Panc1 (cell line): ENCODE results near the gene PDE3A. TPM values are rescaled to one million over a fixed set of nuclear protein-coding genes. Genes with fewer than 3 reads are reported as not detected.

Experiments used
- ATAC-seq: fragments of 200-7000 bp; cut with Tn5 transposase; 2 replicates; pipeline ENCODE4 v1.9.1; 2020; ENCODE audit warnings: mild to moderate bottlenecking, moderate library complexity
- BruUV-seq: library from RNA; stranded (reverse); fragments of 400-500 nt; replicated peaks from 2 replicates; lab custom pipeline; 2021; lab: Mats Ljungman, UMichigan
- CTCF ChIA-PET: fragments of 300-600 bp; sonication (Branson Sonifier 250); formaldehyde crosslinking; loops from one replicate; lab custom pipeline; 2022; ENCODE audit warnings: antibody characterized with exemption; lab: Charles Lee
- POLR2A ChIA-PET: fragments of 300-600 bp; sonication (Branson Sonifier 250); formaldehyde crosslinking; loops from one replicate; lab custom pipeline; 2022; ENCODE audit warnings: antibody characterized with exemption; lab: Charles Lee
- DNase-seq: peaks from one replicate; pipeline ENCODE4 v3.0.0-alpha.2; 2010; ENCODE audit warnings: low read depth, low spot score
- H3K27ac ChIP-seq: 2 replicates; pipeline ENCODE4 v1.5.1; 2011; ENCODE audit warnings: mild to moderate bottlenecking, low read length, inconsistent platforms
- H3K27me3 ChIP-seq: fragments of 200-500 bp; sonication (Bioruptor generic); 2 replicates; pipeline ENCODE4 v1.6.0; 2014; ENCODE audit warnings: low read length, inconsistent platforms; ENCODE audit not compliant: control insufficient read depth, insufficient read depth
- H3K36me3 ChIP-seq: fragments of 200-500 bp; sonication (Bioruptor generic); 2 replicates; pipeline ENCODE4 v1.5.1; 2014; ENCODE audit warnings: inconsistent platforms, mild to moderate bottlenecking, low read length, moderate library complexity; ENCODE audit not compliant: control insufficient read depth, insufficient read depth
- H3K4me1 ChIP-seq: 2 replicates; pipeline ENCODE4 v1.5.1; 2011; ENCODE audit warnings: inconsistent platforms, mild to moderate bottlenecking, low read length, moderate library complexity; ENCODE audit not compliant: control insufficient read depth, insufficient read depth
- H3K4me3 ChIP-seq, 2 experiments: 2 replicates each; pipeline ENCODE4 v1.5.1; 2011 to 2012; ENCODE audit warnings: low read depth in 2 of 2, low read length in 2 of 2, mild to moderate bottlenecking in 2 of 2, inconsistent platforms in 1 of 2, moderate library complexity in 1 of 2
- H3K9me3 ChIP-seq: fragments of 200-500 bp; sonication (Bioruptor generic); 2 replicates; pipeline ENCODE4 v1.5.1; 2014; ENCODE audit warnings: low read depth, mild to moderate bottlenecking, inconsistent platforms, low read length, moderate library complexity; ENCODE audit not compliant: control insufficient read depth, insufficient read depth
- CTCF ChIP-seq: fragments of 450-650 bp; IDR thresholded peaks from 2 replicates; pipeline ENCODE4 v1.5.1; 2017; ENCODE audit warnings: mild to moderate bottlenecking
- POLR2AphosphoS5 ChIP-seq: IDR thresholded peaks from 2 replicates; pipeline ENCODE4 v1.6.1; 2012; ENCODE audit warnings: mild to moderate bottlenecking, low read depth, low read length, moderate library complexity
- REST ChIP-seq, 2 experiments: IDR thresholded peaks; 2 replicates each; pipeline ENCODE4 v1.6.1; 2011 to 2012; ENCODE audit warnings: low read depth in 2 of 2, control low read depth in 1 of 2, low read length in 1 of 2, mild to moderate bottlenecking in 1 of 2, moderate library complexity in 1 of 2; ENCODE audit not compliant: insufficient read depth in 1 of 2
- SIN3A ChIP-seq: IDR thresholded peaks from 2 replicates; pipeline ENCODE4 v1.6.1; 2012; ENCODE audit warnings: low read depth, mild to moderate bottlenecking, low read length, moderate library complexity, borderline replicate concordance; ENCODE audit not compliant: insufficient read depth
- TCF7L2 ChIP-seq: IDR thresholded peaks from 2 replicates; pipeline ENCODE4 v1.6.1; 2011; ENCODE audit warnings: mild to moderate bottlenecking, low read depth, low read length, inconsistent platforms
- in situ Hi-C: cut with HindIII; loops from 2 replicates; pipeline ENCODE4 v1.10.0; 2016; ENCODE audit warnings: low sequenced_read_pairs, low pct_unique_long_range_greater_than_20kb
- intact Hi-C: fragments of 100-400 bp; cut with micrococcal nuclease; formaldehyde crosslinking; loops from one replicate; pipeline ENCODE4 v1.10.0; 2022; ENCODE audit not compliant: unreplicated experiment
- total RNA-seq: library from RNA; stranded (reverse); gene quantifications from one replicate; pipeline ENCODE4 v1.2.1, GENCODE V29; 2021; ENCODE audit not compliant: unreplicated experiment

PDE3A gene
- total RNA-seq, 1 experiment from 2014 or later = 0.03 TPM

GRCh38 chr12:20420557-20420956, 52.2 kb downstream of the PDE3A start:
- no peaks in the 10 kb centered on the region for H3K4me1 ChIP-seq
- BruUV-seq = no TSS peak
- H3K36me3 ChIP-seq = no peaks in the 10 kb centered on the region
- intact Hi-C loops (no loop called here), in situ Hi-C loops (no loop called here)
- POLR2A ChIA-PET = no interaction called here
- DNase-seq = no peak
- no peak for ATAC-seq
- CTCF ChIA-PET = no interaction called here
- H3K27me3 ChIP-seq = no peaks in the 10 kb centered on the region
- H3K27ac ChIP-seq = no peak overlapping the region
- no peaks in the 10 kb centered on the region for H3K9me3 ChIP-seq
- no peak overlapping the region for H3K4me3 ChIP-seq
- TF ChIP-seq SIN3A = no peak
- TF ChIP-seq POLR2AphosphoS5 = no peak
- no peak for TF ChIP-seq REST (IDR thresholded peaks at IDR 0.05; ENCODE audit: insufficient read depth in 1 of 2, low read depth in 2 of 2, low read length in 1 of 2)
- no peak for TF ChIP-seq CTCF
- no peak for TF ChIP-seq TCF7L2

DNA sequence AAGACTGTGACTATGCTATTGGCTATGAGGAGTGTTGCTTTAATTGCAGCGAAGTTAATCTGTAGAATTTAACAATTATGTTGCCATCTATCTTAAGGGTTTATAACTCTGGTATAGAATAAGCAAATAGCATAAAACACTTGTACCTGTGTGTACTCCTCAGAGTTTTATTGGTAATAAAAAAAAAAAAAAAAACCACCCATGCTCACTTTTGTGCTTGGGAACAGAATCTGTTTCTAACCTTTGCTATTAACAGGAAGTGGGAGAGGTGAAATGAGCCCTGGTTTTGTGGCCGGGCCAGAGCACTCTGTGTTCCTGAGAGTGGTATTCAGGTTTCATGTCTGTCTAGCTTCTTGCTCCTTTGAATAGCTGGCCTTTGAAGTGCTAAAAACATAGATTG, 53.1 kb downstream of the PDE3A start:
- in situ Hi-C loops (no loop called here), intact Hi-C loops (no loop called here)
- H3K9me3 ChIP-seq = no peaks in the 10 kb centered on the region
- no peaks in the 10 kb centered on the region for H3K36me3 ChIP-seq
- no peak overlapping the region for H3K27ac ChIP-seq
- no peaks in the 10 kb centered on the region for H3K27me3 ChIP-seq
- H3K4me1 ChIP-seq = no peaks in the 10 kb centered on the region
- CTCF ChIA-PET = no interaction called here
- TF ChIP-seq POLR2AphosphoS5 (no peak), SIN3A (no peak), CTCF (no peak), REST (IDR thresholded peaks at IDR 0.05; ENCODE audit: insufficient read depth in 1 of 2, low read depth in 2 of 2, low read length in 1 of 2) (no peak), TCF7L2 (no peak)
- no TSS peak for BruUV-seq
- DNase-seq (no peak), ATAC-seq (no peak)
- no peak overlapping the region for H3K4me3 ChIP-seq
- POLR2A ChIA-PET = interaction anchor here (0.6 kb wide), 1 partner anchor 800 kb away, joined by 3 read pairs; no protein-coding TSS in a partner anchor
